NCI-H2029 (cell line): Measurements from ENCODE around the gene COL8A1.
A peak's percentile ranks its signal among the peaks of the same experiment; 100 is the strongest.
"Not testable (repeated sequence)": the region's sequence is repeated elsewhere in the genome, so short reads cannot be mapped to it uniquely, and the experiment has no call there.

ENCODE experiments used
- DNase-seq: peaks from one replicate; lab custom pipeline; 2025; lab: John Stamatoyannopoulos, UW

Gene COL8A1

DNA sequence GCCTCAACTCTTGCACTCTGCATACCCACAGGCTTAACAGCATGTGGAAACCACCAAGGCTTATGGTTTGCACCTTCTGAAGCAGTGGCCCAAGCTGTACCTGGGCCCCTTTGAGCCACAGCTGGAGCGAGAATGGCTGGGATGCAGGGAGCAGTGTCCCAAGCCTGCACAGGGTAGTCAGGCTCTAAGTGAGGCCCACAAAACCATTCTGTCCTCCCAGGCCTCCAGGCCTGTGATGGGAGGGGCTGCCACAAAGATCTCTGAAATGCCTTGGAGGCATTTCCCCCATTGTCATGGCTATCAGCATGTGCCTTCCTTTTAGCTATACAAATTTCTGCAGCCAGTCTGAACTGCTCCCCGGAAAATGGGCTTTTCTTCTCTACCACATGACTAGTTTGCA lies 166.8 kb downstream of the COL8A1 start:
- DNase-seq: no peak

DNA sequence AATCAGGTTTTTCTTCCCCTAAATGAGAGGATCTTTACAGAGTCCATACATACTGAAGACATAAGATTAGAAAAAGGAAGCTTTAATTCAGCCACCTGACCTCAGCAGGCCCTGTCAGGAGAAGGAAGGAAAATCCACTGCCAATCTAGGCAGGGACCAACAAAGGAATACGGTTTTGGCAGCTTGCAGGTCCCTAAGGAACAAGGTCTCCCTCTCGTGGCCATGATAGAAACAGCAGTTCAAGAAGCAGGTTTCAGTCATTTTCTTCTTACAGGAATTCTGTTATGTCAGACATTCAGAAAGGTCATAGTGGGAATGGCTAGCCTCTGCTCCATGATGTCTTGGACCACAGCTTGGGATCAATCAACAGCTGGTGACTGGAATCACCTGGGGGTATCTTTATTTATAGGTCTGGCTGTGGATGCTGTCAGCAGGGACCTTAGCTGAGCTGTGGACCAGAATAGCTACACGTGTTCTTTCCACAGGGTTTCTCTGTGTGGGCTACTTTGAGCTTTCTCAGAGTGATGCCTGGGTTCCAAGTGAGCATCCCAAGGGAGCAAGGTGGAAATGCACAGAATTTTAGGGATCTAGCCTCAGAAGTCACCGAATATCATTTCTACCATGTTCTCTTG lies 169.9 kb downstream of the COL8A1 start:
- peak; percentile 13 for DNase-seq

DNA sequence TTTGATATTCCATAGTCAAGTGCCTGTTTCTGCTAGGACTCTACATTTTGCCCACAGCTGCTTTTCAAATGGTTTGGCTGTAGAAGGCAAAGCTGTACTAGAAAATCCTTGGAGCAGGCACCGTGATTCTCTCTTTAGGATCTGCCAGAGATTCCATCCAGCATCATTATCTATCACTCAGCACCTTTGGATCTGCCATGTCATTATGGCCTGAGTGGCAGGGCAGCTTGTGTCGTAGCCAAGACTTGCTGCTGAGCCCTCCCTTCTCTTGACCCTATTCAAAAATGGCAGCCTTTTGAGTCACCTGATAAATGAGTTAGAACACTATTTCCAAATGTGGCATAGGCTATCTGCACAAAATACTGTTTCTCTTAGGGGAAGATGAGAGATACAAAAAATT lies 171.2 kb downstream of the COL8A1 start:
- no peak for DNase-seq

DNA sequence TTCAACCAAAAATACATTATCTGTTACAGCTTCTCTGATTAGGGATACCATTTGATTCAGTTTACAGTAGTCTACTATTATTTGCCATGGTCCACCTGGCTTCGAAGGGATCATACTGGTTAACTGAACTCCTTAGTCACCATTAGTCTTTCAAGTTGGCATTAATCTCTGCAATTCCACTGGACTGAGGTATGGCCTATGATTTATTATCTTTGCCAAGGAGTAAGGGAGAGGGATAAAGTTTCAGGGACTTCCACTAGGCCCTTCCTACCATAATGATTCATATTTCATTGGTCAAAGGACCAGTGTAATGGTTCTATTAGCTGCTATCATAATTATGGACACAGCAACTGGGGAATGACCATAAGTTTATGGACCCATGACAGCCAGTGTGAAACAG lies 172.0 kb downstream of the COL8A1 start:
- DNase-seq: no peak

DNA sequence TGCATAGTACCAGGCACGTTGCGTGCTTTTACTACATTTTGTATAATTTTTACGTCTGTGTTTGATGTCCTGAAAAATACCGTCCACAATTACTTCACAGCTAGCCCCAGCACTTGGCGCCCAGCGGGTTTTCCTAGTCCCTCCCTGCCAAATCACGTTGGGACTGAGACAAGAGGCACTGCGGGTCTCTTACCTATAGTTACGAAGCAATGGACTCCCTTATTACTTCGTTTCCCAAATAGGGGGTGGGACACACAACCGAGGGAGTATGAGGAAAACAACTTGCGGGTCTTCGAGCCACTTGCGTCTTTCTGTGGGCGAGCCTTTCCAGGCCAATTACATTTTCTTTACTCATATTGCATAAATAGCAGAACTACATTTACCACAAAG lies 178.6 kb downstream of the COL8A1 start:
- DNase-seq: no peak

DNA sequence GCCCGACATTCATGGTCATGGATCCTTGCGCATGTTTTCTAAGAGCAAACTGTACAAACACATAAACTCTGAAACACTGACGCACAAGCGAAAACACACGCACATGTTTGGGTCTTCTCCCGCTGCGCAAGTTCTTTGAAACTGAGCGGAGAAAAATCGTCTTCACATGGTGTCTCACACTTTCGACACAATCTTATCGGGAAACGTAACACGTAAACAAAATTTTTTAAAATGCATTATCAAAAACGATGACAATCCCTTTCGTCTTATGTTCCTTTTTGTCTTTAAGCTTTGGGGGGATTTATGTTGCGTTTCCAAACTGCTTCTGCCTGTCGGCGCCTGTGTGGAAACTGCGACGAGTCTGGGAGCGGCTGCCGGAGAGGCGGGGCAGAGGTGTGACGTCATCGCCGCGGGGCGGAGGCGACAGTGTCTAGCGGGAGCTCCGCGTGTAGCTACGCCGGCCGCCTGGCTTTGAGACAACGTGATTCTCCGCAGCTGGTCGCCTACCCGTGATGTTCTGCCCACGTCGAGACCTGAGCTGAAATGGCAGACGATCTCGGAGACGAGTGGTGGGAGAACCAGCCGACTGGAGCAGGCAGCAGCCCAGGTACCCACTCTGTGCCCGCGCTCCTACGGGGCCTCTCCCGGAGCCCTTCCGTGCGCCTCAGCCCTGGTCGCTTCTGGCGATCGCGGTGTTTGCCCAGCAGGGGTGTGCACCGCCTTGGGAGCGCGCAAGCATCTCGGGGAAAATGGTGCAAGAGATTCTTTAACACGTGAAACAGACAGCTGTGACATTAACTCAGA lies 179.2 kb downstream of the COL8A1 start, which contains the start of gene CMSS1:
CMSS1 (plus strand) TSS at position 426 of the 804 bp plus-strand sequence.
- peak; percentile 78 for DNase-seq

DNA sequence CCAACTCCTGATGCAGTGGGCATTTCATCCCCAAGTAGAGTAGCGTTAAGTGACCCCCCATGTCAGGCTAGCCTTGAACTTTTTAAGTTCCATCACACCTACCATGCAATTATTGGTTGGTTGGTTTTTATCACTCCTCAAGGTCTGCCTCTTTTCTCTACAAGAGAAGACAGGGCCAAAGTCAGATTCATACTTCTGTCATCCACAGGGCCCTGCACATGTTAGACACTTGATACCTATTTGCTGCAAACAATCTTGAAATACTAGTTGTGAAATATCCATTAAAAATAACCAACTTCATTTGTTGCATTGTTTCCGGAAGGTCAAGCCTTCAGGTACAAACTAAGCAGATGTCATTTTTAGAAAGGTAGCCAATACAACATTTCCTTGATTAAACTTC lies 180.4 kb downstream of the COL8A1 start:
- no peak for DNase-seq

DNA sequence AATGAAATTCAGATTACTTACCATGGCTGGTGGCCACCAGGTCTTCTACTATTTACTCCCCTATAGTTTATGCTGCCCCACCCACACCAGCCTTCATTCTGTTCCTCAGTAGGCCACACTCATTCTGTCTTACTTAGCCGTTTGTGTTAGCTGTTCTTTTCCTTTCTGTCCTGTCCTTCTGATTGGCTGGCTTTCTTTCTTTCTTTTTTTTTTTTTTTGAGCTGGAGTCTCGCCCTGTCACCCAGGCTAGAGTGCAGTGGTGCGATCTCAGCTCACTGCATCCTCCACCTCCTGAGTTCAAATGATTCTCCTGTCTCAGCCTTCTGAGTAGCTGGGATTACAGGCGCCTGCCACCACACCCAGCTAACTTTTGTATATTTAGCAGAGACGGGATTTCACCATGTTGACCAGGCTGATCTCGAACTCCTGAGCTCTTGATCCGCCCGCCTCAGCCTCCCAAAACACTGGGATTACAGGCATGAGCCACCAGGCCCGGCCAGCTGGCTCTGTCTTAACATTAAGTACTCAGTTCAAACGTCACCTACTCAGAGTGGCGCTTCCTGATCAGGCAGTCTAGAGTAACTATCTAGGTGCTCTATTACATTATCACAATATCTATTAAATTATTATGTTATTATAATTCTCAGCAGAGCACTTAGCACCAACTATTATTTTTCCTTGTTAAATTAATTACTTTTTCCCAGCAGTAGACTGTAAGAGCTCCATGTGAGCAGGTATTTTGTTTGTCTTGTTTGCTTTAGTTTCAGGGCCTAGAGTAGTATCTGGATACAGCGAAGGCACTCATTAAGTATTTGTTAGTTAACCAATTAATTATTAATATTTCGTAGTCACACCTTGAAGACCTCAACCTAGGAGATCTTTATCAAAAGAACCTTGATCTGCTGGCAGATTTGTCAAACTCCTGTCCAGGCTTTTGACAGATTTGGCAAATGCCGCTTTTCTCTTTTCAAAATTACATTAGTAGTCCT lies 185.6 kb downstream of the COL8A1 start:
- no peak for DNase-seq

DNA sequence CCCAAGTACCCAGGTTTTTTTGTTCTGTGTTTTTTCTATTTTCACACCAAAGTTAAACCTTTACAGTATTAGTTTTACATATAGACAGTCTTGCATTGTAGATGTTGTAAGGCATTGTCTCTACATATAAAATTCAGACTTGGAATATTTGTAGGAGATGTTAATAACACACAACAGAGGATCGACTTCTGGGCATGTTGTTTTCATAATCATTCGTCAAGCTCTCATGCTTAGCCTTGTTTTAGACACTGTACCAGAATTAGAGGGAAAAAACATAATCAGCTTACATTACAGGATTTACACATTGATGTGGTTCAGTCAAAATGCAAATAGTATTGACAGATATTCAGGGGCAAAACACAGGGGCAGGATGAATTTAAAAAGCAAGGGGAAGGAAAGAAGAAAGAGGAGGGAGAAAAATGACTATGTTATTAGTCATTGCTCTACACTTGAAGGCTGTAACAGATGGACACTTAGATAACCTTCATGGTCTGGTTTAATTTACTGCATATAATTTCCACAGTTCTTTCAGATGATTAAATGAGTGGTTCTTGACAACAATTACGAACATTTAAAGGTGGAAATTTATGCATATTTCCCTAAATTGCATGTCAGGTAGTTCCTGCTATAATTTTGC lies 186.7 kb downstream of the COL8A1 start:
- DNase-seq: no peak

DNA sequence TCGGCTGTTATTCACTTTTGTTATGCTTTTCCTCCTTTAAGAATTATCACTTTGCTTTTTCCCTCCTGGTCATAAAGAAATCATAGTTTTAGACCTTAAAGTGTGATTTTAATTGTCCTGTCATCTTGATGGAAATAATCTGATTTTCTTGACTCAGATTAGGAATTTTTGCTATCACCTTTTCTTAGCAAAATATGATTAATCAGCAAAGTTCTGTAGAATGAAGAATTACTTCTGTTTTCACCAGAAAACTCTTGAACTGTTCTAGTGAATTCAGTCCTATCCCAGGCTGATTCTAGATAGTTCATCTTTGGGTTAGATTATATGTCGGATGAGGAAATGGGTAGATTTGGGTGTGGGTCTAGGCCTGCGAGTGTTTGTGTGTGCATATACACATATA lies 191.4 kb downstream of the COL8A1 start:
- DNase-seq: no peak

DNA sequence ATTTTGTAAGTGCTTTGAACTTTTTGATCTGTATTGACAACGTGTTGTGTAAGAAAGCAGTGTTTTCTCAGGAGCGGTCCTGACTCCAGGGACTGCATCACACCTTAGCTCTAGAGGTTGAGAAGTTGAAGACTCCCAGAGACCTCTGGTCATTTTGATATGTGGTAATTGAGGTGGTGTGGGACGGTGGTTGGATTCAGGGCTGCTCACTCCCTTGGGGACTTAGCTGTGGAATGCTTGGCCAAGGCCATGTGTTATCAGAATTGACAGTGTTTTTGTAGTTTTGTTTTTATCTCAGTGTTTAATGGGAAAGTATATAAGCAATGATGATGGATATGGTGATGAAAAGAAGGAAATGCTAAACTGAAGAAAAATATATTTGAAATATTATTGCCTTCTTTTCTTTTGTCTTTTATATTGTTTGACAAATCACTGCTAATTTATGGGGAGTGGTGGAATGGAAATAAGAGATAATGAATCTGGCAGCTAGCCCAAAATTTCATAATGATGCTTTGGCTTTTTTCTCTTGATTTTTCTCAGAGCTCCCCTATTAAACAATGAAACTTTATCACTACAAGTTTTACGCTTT lies 195.3 kb downstream of the COL8A1 start:
- no peak for DNase-seq

DNA sequence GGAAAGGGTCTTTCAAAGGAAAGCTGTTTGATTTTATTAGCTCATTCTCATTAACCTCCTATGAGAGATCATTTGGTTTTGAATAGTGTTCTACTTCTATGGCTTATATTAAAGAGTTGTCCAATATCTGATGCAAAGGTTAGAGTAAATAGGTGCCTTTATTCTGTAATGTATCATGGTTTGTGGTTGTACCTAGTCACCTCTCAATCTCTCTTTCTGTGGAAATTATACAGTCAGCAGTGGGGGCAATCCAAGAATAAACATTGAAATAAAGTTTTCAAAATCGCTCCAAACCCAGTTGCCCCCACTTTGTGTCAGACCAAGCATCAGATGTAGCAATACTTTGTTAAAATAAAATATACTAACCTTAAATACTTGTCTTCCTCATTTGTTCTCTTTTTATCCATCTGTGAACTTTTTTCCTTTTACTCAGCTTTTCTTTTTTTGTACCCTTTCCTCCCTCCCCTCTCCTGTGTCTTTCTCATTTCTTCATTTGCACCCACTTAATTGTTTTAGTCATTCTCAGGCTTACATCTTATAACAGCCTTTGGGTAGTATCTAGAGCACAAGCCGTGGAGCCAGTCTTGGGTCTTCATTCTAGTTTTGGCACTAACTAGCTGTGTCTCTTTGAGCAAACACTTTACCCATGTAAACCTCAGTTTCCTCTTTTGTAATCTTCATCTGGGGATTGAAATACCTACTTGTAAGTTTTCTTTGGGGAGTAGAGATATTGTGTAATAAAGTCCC lies 196.0 kb downstream of the COL8A1 start:
- no peak for DNase-seq

DNA sequence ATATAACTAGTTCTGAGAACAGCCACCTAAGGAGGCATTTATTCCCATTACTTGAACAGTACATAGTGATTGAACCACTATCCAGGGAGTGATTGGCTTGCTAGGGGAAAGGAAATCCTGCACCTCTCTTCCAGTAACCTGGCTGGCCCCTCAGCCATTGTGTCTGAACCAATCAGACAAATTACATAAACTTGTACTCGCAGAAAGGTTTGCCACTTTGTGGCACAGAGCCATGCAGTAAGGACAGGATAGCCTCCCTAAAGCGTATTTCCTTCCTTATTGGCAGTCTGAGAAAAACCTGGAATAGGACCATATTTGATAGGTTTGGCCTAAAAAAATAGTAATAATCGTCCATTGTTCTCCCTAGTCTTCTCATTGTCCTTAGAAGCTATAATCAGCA lies 198.3 kb downstream of the COL8A1 start:
- no peak for DNase-seq

DNA sequence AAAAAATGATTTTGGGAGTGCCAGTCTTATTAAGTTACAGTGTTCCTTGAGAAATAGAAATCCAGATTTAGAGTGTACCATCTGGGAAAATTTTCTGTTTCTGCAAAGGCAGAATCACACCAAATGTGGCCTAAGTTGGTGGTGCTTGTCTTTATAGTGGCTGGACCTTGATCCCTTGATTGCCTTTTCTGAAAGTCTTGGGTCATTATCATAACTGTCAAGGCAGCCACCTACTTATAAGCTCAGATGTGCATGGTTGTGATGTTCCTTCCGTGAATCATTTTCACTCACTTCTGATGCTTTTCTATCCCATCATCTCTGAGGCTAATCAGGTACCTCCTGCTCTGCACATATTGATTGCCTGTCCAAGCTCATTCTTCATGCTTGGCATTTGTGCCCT lies 199.3 kb downstream of the COL8A1 start:
- DNase-seq: no peak

DNA sequence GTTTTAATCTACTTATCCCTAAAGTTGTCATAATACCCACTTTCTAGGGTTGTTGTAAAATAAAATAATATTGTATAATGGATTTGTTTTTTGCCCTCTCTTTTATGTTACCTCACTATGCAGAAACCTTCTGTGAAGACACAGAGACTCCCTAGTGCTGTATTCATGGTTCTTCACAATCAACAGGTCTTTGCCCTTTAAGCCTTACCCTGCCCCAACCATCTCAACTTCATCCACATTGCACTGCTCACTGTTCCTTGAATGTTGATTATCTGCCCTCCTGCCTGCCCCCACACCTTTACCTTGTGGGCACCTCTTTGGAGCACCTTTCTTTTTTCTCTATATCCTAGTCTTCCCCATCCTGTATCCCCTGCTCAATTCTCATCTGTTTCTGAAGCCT lies 200.4 kb downstream of the COL8A1 start:
- DNase-seq: no peak

DNA sequence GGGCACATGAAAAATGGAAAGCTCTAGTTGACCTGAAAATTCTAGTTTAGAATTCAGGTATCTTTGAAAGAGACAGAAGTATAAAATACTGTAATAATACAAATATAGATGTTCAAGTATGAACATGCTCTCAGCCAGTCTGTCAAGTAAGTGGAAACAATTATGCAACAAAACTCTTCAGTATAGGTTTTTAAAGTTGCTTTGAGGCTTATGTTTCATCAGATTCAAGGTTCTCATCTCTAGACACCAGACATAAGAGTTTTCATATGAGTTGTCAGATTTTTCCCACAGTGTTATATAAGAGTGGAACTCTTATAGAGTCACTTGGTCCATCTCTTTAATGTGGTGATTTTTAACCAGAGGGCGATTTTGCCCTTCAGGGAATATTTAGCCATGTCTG lies 201.2 kb downstream of the COL8A1 start:
- no peak for DNase-seq

DNA sequence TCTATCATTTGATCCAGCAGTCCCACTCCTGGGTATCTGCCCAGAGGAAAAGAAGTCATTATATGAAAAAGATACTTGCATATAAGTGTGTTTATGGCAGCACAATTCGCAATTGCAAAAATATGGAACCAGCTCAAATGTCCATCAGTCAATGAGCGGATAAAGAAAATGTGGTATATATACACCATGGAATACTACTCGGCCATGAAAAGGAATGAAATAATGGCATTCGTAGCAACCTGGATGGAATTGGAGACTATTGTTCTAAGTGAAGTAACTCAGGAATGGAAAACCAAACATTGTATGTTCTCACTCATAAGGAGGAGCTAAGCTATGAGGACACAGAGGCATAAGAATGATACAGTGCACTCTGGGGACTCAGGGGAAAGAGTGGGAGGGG lies 203.6 kb downstream of the COL8A1 start:
- DNase-seq: not testable (repeated sequence)

DNA sequence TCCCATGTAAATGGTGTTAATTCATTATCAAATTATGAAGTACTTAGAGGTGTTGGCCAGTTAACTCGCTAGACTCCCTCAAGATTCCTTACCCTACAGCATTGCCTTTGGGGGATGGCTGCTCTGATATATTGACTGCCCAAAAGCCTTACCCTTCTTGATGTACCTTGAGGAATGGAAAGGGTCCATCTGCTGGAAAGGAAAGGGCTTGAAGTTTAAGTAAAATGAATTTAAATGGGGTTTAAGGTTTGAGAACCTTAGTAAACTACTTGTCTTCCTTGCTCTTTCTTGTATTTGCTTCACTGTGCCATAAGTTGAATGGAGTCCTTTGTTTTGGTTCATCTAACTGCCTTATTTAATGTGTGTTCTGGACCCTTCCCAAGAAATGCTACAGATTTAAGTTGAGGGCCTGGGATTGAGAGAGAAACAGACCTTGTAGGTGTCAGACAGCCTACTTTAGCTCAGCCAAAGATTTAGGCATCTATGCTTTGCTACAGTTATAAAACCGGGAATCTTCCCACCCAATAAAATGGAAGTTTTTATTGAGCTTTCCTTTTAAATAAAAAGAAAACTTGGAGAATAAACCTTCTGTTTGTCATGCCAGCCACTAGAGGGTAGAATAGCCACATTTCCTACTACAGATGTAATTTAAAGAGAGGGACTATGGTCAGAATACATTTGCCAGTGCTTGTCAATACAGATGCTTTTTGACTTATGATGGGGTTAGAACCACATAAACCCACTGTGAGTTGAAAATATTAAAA lies 204.6 kb downstream of the COL8A1 start:
- peak; percentile 12 for DNase-seq

DNA sequence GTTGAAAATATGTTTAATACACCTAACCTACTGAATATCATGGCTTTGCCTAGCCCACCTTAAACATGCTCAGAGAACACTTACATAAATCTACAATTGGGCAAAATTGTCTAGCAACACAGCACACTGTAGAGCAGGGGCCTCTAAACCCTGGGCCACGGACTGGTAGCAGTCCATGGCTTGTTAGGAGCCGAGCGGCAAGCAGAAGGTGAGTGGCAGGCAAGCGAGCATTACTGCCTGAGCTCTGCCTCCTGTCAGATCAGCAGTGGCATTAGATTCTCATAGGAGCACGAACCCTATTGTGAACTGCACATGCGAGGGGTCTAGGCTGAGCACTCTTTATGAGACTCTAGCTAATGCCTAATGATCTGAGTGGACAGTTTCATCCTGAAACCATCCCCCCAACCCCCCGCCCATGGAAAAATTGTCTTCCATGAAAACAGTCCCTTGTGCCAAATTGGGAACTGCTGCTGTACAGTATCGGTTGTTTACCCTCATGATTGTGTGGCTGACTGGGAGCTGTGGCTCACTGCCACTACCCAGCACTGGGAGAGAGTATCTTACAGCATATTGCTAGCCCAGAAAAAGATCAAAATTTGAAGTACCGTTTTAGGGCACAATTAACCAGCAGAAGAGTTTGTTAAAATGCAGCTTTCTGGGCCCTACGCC lies 205.3 kb downstream of the COL8A1 start:
- DNase-seq: no peak

DNA sequence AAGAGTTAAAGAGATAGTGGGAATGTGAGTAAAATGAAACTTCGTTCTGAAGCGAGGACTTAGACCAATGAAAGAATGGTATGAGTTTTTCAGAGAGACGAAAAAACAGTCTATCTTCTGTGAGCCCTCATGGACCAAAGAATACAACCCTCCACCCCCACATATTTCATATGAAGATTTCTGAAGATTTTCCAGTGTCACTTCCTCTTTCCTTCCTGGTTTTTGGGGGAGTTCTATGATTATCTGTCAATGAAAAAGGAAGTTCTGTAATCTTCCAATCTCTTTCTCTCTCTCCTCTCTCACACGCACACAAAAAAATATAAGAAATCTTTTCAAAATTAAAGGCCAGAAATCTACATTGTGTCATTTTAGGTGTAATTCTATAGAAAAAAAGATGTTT lies 206.9 kb downstream of the COL8A1 start:
- DNase-seq: no peak
